ENCODE measurements around the gene BIRC2. TPM values are rescaled to one million over a fixed set of nuclear protein-coding genes. Genes with fewer than 3 reads are reported as not detected.

Gene BIRC2
- total and polyA plus RNA-seq, 8 donors = 17.3 to 301 (median 42.8) TPM

- DNase-seq = no peak
- Histone ChIP-seq H3K27me3 (no peaks in the 10 kb centered on the region), H3K27ac (no peak overlapping the region), H3K4me1 (peaks cover 0 to 25% (median 0%) of the 10 kb centered on the region in 4 donors), H3K36me3 (peaks cover 19 to 89% (median 77%) of the 10 kb centered on the region in 4 donors), H3K4me3 (no peak overlapping the region), H3K9me3 (no peaks in the 10 kb centered on the region)
- intact Hi-C loops (cut with DNase I; ENCODE audit: low total_unique reads) = no loop called here
- TF ChIP-seq POLR2AphosphoS5 (IDR thresholded peaks at IDR 0.05) = no peak
- TF ChIP-seq, protein P1, sequence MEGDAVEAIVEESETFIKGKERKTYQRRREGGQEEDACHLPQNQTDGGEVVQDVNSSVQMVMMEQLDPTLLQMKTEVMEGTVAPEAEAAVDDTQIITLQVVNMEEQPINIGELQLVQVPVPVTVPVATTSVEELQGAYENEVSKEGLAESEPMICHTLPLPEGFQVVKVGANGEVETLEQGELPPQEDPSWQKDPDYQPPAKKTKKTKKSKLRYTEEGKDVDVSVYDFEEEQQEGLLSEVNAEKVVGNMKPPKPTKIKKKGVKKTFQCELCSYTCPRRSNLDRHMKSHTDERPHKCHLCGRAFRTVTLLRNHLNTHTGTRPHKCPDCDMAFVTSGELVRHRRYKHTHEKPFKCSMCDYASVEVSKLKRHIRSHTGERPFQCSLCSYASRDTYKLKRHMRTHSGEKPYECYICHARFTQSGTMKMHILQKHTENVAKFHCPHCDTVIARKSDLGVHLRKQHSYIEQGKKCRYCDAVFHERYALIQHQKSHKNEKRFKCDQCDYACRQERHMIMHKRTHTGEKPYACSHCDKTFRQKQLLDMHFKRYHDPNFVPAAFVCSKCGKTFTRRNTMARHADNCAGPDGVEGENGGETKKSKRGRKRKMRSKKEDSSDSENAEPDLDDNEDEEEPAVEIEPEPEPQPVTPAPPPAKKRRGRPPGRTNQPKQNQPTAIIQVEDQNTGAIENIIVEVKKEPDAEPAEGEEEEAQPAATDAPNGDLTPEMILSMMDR (IDR thresholded peaks at IDR 0.05) = no peak
- no peak for TF ChIP-seq EP300 (IDR thresholded peaks at IDR 0.05)
- 94 to 100% (median 99%) methylated on average over 2 of the region's 2 CpGs for WGBS, 5 donors
Observed at GRCh38 chr11:102399189-102399588, 52.2 kb downstream of the BIRC2 start.

- TF ChIP-seq, protein P1 (IDR thresholded peaks at IDR 0.05) = no peak
- no peak for TF ChIP-seq EP300 (IDR thresholded peaks at IDR 0.05)
- TF ChIP-seq POLR2AphosphoS5 (IDR thresholded peaks at IDR 0.05) = no peak
- no peak for TF ChIP-seq POLR2A (IDR thresholded peaks at IDR 0.05)
- Histone ChIP-seq H3K36me3 (peaks cover 19 to 75% (median 64%) of the 10 kb centered on the region in 4 donors), H3K27me3 (no peaks in the 10 kb centered on the region), H3K4me1 (peaks cover 0 to 27% (median 0%) of the 10 kb centered on the region in 4 donors), H3K27ac (no peak overlapping the region), H3K9me3 (no peaks in the 10 kb centered on the region), H3K4me3 (no peak overlapping the region)
- WGBS, 5 donors = 91 to 93% (median 93%) methylated on average over 5 of the region's 5 CpGs
- DNase-seq = no peak
- intact Hi-C loops (cut with DNase I; ENCODE audit: low total_unique reads) = no loop called here
Observed at GRCh38 chr11:102400603-102401002, 53.6 kb downstream of the BIRC2 start.

DNA sequence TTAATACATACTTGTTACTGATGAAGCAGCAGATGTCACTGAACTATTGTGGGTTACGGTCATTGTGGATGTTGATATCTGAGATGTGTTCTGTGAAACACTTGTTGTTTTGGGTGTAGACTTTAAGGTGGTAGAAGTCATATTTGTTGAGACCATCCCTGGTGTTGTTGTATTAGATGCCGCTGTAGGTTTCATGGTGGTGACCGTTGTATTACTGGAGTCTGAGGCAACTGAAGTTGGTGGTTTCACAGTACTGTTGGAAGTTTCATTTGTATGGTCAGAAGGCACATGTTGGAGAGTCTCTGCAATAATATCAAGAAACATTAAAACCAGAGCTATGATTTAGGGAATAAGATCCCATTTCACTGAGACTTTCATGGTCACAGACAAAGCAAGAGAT is 54.9 kb downstream of the BIRC2 start:
- intact Hi-C loops (cut with DNase I; ENCODE audit: low total_unique reads) = no loop called here
- Histone ChIP-seq H3K4me3 (no peak overlapping the region), H3K36me3 (peaks cover 19 to 71% (median 65%) of the 10 kb centered on the region in 4 donors), H3K27me3 (no peaks in the 10 kb centered on the region), H3K27ac (no peak overlapping the region), H3K4me1 (peaks cover 0 to 35% (median under 1%) of the 10 kb centered on the region in 4 donors), H3K9me3 (no peaks in the 10 kb centered on the region)
- no peak for TF ChIP-seq POLR2A (IDR thresholded peaks at IDR 0.05)
- no peak for TF ChIP-seq POLR2AphosphoS5 (IDR thresholded peaks at IDR 0.05)
- TF ChIP-seq, protein P1 (IDR thresholded peaks at IDR 0.05) = no peak
- no peak for TF ChIP-seq EP300 (IDR thresholded peaks at IDR 0.05)
- WGBS, 5 donors = 86 to 99% (median 91%) methylated on average over 3 of the region's 3 CpGs
- DNase-seq = no peak

GRCh38 chr11:102402548-102402947 is 55.5 kb downstream of the BIRC2 start:
- peaks cover 19 to 67% (median 60%) of the 10 kb centered on the region in 4 donors for H3K36me3 ChIP-seq
- no peaks in the 10 kb centered on the region for H3K9me3 ChIP-seq
- intact Hi-C loops (cut with DNase I; ENCODE audit: low total_unique reads) = no loop called here
- no peak for DNase-seq
- no peak overlapping the region for H3K27ac ChIP-seq
- peaks cover under 1 to 35% (median 7%) of the 10 kb centered on the region in 4 donors for H3K4me1 ChIP-seq
- TF ChIP-seq POLR2AphosphoS5 (IDR thresholded peaks at IDR 0.05) = no peak
- no peak for TF ChIP-seq POLR2A (IDR thresholded peaks at IDR 0.05)
- TF ChIP-seq, protein P1 (IDR thresholded peaks at IDR 0.05) = no peak
- TF ChIP-seq EP300 (IDR thresholded peaks at IDR 0.05) = no peak
- H3K4me3 ChIP-seq = no peak overlapping the region
- no peaks in the 10 kb centered on the region for H3K27me3 ChIP-seq

Measured in stomach (tissue), 9 donors.